Measurements from ENCODE around the gene FANCL.
"Not testable (repeated sequence)": the region's sequence is repeated elsewhere in the genome, so short reads cannot be mapped to it uniquely, and the experiment has no call there.

FANCL gene

DNA sequence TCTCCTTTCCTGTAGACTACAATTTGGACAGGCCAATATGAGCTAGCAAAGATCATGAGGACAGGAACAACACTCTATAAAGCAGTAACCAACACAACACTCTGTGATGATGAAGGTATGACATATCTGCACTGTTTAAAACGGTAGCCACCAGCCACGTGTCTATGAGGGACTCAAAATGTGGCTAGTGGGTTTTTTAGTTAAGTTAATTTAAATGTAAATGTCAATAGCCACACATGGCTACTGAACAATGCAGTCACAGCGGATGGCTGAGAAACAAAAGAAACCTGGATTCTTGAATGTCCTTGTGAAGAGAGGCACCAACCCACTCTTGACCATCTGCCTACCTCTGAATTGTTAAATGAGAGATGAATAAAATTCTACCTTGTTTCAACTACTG is 33.9 kb downstream of the FANCL start:
- FAIRE-seq: no peak
- DNase-seq (ENCODE audit: insufficient read length, low spot score): no peak

DNA sequence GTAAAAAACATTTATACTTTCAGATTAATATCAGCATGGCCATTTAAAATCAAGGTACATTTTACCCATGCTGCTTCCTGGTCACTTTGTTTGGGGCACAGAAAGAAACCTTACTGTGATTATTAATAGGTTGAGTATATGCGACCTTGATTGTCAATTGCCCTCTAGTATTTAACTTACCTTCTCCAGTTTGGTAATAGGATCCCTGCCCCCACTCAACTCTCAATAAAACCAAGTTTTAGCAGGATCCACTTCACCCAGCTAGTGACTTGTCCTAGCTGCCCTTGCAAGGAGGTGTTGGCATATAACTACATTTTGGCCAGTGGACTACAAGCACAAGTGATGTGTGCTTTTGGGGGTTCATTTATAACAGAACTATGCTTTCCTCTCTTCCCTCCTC is 34.3 kb downstream of the FANCL start:
- FAIRE-seq (no peak), DNase-seq (ENCODE audit: insufficient read length, low spot score) (no peak)

DNA sequence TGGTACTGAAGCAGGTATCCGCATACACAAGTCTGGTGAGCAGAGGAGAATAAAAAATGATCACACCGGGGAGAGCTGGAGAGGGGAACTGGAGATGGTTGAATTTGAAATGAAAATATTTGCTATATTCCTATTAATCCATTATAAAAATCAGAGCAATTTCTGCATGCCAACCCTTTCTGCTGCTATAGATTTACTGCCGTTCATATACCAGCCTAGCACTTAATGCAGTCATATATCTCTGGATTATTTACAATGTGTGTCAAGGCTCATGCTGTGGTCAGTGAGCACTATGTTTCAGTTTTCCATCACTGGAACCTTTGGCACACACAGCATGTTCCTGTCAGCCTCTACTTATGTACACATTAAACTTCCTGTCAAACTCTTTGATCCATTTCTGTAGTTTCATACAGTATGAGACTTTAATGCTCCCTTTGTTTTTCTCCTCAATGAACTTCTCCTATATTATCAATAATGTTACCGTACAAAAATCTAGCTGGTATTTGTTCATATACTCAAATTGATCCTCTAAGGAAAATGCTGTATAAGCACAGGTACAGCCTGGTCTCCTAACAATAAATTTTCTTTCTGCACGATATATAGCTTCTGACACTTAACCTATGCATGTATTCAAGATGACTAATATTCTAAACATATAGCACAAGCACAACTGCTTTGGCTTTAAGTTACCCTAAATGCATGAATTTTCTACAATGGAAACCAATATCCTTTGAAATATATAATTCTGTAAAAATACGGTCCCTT is 36.7 kb downstream of the FANCL start:
- no peak for FAIRE-seq
- DNase-seq (ENCODE audit: insufficient read length, low spot score): no peak

DNA sequence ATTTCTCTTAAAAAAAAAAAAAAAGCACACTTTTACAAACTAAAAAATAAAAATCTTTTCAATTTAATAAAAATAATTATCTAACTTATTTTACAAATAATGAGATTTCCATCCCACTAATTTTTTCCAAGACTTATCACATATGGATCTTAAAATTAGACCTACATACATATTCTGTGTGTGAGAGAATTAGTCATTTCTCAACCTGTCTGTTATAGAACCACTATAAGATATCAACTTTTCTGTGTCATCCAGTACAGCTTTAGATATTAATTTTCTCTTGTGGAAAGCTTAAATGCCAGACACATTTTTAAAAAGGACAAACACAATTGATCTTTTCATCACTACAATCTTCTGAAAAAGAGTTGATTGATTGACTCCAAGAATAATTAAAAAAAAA is 38.1 kb downstream of the FANCL start:
- DNase-seq (ENCODE audit: insufficient read length, low spot score): no peak
- no peak for FAIRE-seq

DNA sequence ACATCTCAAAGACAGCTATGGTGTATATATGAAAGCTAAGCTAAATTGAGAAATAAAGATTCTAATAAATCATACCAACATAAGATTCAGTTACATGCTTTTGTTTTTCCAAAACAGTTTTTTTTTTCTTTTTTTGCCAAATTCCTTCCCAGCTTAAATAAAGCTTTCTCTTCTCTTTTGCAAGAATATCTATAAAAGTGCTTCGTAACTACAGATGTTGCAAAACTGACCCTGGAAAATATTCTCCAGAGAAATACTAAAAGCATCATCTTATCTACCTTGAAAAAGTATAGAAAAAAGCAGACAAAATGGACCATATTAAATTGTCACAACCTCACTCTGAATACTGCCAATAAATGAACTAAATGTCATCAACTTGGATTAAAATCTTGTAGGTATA is 38.7 kb downstream of the FANCL start:
- FAIRE-seq (no peak), DNase-seq (ENCODE audit: insufficient read length, low spot score) (no peak)

DNA sequence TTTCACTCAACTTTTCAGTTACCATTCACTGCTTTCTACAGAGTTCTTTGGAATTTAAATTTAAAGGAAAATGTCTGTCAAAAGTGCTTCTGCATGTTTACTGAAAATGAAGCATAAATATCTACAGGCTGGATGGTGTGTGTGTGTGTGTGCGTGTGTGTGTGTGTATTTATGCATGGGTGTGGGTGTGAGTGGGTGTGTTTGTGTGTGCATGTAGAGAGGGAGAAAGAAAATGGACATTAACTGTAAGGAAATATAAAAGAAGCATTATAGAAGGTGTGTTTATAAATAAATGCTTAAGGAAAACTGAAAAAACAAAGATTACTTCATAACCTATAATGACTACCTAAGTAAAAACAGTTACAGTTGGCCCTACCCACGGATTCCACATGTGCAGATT is 43.2 kb downstream of the FANCL start:
- FAIRE-seq (no peak), DNase-seq (ENCODE audit: insufficient read length, low spot score) (no peak)

DNA sequence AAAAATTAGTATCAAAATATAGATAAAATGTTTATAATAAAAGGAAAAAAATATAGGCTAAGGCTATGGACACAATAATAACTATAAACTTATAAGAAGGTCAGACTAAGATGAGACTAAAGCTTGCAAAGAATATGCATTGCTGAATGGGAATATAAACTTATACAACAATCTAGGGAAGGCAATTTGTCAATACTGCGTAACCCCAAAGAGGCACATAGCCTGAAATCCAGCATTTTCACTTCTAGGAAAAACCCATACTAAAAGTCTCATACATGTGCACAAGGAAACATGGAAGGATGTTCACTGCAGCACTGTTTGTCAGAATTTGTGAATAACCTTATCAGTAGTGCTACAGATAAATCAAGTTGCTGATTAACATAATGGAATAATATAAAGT is 45.5 kb downstream of the FANCL start:
- FAIRE-seq: no peak

DNA sequence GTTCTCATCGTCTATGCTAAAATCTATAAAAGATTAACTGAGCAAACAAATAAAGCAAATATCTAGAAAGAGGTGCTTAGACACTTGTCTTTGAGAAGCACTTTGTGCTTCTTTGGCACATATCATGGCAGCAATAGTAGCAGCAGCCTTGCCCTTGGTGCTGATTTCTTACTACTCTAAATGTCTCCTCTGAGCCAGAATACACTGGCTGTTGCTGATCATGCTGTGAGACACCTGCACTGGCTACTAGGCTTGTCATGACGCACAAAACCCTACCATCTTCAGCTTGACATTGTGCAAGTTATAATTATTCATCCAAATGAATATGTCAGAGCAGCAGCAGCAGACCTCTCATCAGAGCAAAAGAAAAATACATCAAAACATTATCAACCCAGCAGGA is 46.7 kb downstream of the FANCL start:
- FAIRE-seq: peak; percentile 9
- DNase-seq (ENCODE audit: insufficient read length, low spot score): no peak

More for the DNA sequence above, 45.5 kb downstream of the FANCL start:
- no peak for DNase-seq (ENCODE audit: insufficient read length, low spot score)

DNA sequence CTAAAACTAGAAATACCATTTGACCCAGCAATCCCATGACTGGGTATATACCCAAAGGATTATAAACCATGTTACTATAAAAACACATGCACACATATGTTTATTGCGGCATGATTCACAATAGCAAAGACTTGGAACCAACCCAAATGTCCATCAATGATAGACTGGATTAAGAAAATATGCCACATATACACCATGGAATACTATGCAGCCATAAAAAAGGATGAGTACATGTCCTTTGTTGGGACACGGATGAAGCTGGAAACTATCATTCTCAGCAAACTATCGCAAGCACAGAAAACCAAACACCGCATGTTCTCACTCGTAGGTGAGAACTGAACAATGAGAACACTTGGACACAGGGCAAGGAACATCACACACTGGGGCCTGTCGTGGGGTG is 54.1 kb downstream of the FANCL start:
- DNase-seq (ENCODE audit: insufficient read length, low spot score); FAIRE-seq: not testable (repeated sequence)

DNA sequence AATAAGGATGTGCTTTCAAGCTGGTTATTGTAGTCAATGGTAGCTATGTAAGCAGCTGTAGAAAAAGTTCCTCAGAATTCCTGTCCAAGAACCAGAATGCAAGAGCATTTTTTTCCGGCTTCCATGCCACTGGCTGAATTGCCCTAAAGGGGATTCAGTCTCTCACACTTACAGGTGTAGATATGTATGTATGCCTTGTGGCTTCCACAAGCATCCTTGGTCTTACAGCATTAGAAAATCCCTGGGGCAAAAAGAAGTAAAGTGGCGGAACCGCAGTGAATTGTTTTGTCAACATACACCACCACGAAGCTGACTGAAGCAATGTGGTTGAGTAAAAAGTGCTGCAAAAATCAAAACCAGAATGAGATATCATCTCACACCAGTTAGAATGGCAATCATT is 54.6 kb downstream of the FANCL start:
- FAIRE-seq: no peak
- DNase-seq (ENCODE audit: insufficient read length, low spot score): no peak

DNA sequence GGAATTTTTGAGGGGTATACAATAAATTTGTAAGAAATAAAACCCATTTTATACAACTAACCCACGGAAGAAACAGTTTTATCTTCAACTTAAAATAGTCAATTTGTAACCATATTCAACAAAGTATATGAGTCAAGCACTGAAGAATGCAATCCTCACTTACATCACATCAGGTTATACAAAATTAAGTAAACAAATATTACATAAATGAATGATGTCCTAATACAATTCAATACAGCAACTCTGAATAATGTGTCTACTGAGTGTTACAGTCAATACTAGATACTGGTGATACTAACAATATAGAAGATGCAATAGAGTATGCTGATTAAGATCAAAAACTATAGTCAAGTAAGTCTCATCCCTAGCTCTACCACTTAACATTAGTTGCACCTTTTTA is 58.6 kb downstream of the FANCL start:
- no peak for DNase-seq (ENCODE audit: insufficient read length, low spot score)
- FAIRE-seq: no peak

DNA sequence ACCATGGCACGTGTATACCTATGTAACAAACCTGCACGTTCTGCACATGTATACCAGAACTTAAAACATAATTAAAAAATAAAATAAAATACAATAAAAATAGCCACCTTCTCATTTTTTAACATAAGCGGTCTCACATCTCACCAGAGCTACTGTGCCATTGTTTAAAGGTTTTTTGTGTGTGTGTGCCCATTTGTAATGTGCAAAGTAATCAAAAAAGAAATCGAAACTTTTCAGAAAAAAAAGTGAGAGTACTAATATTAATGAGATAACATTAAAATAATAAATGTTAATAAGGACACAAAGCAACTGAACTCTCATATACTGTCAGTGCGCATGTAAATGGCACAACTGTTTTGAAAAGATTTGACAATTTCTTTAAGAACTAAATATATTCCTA is 60.5 kb downstream of the FANCL start:
- FAIRE-seq: no peak
- no peak for DNase-seq (ENCODE audit: insufficient read length, low spot score)

DNA sequence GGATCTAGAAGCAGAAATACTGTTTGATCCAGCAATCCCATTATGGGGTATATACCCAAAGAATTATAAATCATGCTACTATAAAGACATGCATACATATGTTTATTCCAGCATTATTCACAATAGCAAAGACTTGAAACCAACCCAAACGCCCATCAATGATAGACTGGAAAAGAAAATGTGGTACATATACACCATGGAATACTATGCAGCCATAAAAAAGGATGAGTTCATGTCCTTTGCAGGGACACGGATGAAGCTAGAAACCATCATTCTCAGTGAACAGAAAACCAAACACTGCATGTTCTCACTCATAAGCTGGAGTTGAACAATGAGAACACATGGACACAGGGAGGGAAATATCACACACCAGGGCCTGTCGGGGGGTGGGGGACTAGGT is 61.0 kb downstream of the FANCL start:
- not testable (repeated sequence) for FAIRE-seq; DNase-seq (ENCODE audit: insufficient read length, low spot score)

DNA sequence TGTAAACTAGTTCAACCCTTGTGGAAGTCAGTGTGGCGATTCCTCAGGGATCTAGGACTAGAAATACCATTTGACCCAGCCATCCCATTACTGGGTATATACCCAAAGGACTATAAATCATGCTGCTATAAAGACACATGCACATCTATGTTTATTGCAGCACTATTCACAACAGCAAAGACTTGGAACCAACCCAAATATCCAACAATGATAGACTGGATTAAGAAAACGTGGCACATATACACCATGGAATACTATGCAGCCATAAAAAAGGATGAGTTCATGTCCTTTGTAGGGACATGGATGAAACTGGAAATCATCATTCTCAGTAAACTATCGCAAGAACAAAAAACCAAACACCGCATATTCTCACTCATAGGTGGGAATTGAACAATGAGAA is 63.9 kb downstream of the FANCL start:
- DNase-seq (ENCODE audit: insufficient read length, low spot score); FAIRE-seq: not testable (repeated sequence)

DNA sequence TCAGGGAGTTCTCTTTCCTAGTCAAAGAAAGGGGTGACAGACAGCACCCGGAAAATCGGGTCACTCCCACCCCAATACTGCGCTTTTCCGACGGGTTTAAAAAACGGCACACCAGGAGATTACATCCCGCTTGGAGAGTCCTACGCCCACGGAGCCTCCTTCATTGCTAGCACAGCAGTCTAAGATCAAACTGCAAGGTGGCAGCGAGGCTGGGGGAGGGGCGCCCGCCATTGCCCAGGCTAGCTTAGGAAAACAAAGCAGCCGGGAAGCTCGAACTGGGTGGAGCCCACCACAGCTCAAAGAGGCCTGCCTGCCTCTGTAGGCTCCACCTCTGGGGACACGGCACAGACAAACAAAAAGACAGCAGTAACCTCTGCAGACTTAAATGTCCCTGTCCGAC is 69.3 kb downstream of the FANCL start:
- FAIRE-seq; DNase-seq (ENCODE audit: insufficient read length, low spot score): not testable (repeated sequence)

DNA sequence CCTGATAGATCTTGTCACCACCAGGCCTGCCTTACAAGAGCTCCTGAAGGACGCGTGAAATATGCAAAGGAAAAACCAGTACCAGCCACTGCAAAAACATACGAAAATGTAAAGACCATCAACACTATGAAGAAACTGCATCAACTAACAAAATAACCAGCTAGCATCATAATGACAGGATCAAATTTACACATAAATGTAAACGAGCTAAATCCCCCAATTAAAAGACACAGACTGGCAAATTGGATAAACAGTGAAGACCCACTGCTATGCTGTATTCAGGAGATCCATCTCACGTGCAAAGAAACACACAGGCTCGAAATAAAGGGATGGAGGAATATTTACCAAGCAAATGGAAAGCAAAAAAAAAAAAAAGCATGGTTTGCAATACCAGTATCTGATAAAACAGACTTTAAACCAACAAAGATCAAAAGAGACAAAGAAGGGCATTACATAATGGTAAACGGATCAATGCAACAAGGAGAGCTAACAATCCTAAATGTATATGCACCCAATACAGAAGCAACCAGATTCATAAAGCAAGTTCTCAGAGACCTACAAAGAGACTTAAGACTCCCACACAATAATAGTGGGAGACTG is 70.7 kb downstream of the FANCL start:
- not testable (repeated sequence) for FAIRE-seq; DNase-seq (ENCODE audit: insufficient read length, low spot score)

DNA sequence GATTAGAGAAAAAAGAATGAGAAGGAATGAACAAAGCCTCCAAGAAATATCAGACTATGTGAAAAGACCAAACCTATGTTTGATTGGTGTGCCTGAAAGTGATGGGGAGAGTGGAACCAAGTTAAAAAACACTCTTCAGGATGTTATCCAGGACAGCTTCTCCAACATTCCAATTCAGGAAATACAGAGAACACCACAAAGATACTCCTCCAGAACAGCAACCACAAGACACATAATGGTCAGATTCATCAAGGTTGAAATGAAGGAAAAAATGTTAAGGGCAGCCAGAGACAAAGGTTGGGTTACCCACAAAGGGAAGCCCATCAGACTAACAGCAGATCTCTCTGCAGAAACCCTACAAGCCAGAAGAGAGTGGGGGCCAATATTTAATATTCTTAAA is 71.3 kb downstream of the FANCL start:
- FAIRE-seq; DNase-seq (ENCODE audit: insufficient read length, low spot score): not testable (repeated sequence)

DNA sequence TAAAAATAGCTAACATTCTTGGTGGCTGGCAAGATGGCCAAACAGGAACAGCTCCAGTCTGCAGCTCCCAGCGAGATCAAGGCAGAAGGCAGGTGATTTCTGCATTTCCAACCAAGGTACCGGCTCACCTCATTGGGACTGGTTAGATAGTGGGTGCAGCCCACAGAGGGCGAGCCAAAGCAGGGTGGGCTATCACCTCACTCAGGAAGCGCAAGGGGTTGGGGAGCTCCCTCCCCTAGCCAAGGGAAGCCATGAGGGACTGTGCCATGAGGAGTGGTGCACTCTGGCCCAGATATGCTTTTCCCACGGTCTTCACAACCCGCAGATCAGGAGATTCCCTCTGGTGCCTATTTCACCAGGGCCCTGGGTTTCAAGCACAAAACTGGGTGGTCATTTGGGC is 73.0 kb downstream of the FANCL start:
- DNase-seq (ENCODE audit: insufficient read length, low spot score); FAIRE-seq: not testable (repeated sequence)

DNA sequence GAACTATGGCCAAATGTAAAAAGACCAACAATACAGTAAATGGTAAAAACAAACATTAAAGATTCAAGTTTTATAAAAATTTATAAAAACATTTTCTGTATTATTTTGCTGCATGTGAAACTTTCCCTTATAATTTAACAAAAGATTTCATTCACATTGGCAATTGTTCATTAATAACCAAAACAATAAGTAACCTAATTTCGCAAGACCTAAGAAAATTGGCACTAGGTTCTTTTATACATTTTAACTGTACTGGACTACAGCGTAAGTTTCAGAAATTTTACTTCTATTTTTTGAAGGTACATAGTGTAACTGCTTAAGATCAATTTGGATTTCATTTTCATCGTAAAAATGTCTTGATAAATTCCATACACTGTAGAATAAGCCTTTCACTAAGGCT is 77.2 kb downstream of the FANCL start:
- no peak for DNase-seq (ENCODE audit: insufficient read length, low spot score)
- FAIRE-seq: no peak

DNA sequence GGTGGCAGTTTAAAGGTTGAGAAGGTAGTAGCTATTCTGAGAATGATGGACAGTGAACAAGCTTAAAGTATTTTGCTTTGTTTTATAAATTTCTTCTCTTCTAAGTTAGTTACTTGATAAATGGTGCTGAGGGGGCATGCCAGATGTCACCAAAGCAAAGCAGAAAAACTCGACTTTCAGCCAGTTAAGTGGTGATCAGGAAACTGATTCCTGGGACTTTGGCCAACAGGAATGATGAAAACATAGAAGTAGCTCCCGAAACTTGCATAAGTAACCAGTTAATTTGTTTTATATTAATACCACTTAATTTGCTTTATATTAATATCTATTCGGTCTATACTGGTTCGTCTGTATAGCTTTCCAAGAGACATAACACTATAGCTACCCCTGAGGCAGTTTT is 82.6 kb downstream of the FANCL start:
- FAIRE-seq: no peak

DNA sequence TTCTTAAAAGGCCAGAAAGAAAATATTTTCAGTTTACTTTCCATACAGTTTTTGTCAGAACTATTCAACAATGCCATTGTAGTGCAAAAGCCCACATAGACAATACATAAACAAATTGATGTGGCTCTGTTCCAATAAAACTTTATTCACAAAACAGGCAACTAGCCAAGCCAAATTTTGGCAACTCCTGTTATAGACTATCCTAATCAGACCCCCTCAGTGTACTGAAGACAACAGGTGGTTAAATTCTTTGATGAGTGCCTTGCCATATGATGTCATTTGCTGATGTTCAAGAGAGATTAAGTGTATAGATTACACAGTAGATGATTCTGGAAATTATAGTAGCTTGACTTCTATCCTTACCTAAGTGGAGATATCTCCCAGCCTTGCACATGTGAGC is 83.4 kb downstream of the FANCL start:
- no peak for DNase-seq (ENCODE audit: insufficient read length, low spot score)
- no peak for FAIRE-seq

More for the DNA sequence above, 82.6 kb downstream of the FANCL start:
- no peak for DNase-seq (ENCODE audit: insufficient read length, low spot score)

DNA sequence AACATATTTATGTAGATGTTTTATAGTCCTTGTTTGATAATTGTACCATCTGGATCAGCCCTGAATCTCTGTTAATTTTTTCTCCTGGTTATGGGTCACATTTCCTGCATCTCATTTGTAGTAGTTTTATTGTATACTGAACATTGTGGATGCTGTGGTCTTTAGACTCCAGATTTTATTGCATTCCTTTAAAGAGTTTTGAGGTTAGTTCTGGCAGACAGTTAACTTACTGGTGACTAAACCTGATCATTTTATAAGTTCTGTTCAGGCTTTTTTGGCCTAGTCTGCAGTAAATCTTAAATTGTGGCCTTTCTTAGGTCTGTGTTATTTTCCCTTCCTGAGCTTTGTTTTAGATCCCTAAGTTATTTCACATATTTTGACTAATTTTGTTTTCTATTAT is 84.3 kb downstream of the FANCL start:
- FAIRE-seq: no peak
- DNase-seq (ENCODE audit: insufficient read length, low spot score): no peak
